ENCODE data around the gene KLHL26. TPM values are rescaled to one million over a fixed set of nuclear protein-coding genes. Genes with fewer than 3 reads are reported as not detected.

KLHL26 gene
- total RNA-seq, 1 experiment from 2014 or later = 17.1 TPM

GRCh38 chr19:18662972-18663732, 26.3 kb downstream of the KLHL26 start:
- Histone ChIP-seq H3K4me3 (replicated peaks in 1 of 2; ENCODE audit: low read depth in 1 of 2, low read length in 2 of 2) (no peak overlapping the region), H3K79me2 (ENCODE audit: insufficient read depth, low read length) (peaks cover 4% of the 10 kb centered on the region; the same call in 1 of the 2 replicates), H2AFZ (ENCODE audit: low read depth, low read length, poor library complexity, severe bottlenecking) (no peak overlapping the region), H3K27ac (ENCODE audit: low read depth, low read length) (no peak overlapping the region), H3K9me2 (ENCODE audit: insufficient read depth) (no peaks in the 10 kb centered on the region), H3K9ac (ENCODE audit: low read length) (no peak overlapping the region), H3K4me2 (ENCODE audit: low read length) (peak overlapping the region; percentile 34), H3K27me3 (ENCODE audit: insufficient read depth, low read length) (no peaks in the 10 kb centered on the region), H3K36me3 (ENCODE audit: control insufficient read depth in 1 of 2, insufficient read depth in 2 of 2, low read length in 2 of 2) (no peaks in the 10 kb centered on the region), H4K20me1 (ENCODE audit: insufficient read depth) (no peaks in the 10 kb centered on the region), H3K4me1 (ENCODE audit: control insufficient read depth in 1 of 2, insufficient read depth in 2 of 2, low read length in 2 of 2) (peaks cover 16 to 29% of the 10 kb centered on the region in 2 experiments), H3K9me3 (ENCODE audit: control insufficient read depth in 1 of 2, insufficient read depth in 1 of 2, low read depth in 1 of 2, low read length in 2 of 2) (no peaks in the 10 kb centered on the region)
- no TSS peak for BruUV-seq (replicated peaks)
- TF ChIP-seq JUND (IDR thresholded peaks at IDR 0.05) (no peak), MAX (IDR thresholded peaks at IDR 0.05) (no peak), FOSL1 (IDR thresholded peaks at IDR 0.05; ENCODE audit: low read depth) (no peak), EZH2 (IDR thresholded peaks at IDR 0.05) (no peak), YY1 (IDR thresholded peaks at IDR 0.05; ENCODE audit: extremely low read depth, insufficient replicate concordance, low read depth, low read length) (no peak), CBX3 (IDR thresholded peaks at IDR 0.05; ENCODE audit: low read depth) (no peak), TCF7L2 (IDR thresholded peaks at IDR 0.05; ENCODE audit: borderline replicate concordance, extremely low read depth, insufficient read depth, insufficient read length) (no peak)
- CTCF ChIA-PET = no interaction called here
- intact Hi-C loops (cut with micrococcal nuclease) = no loop called here
- POLR2A ChIA-PET = no interaction called here
- no peak for DNase-seq (ENCODE audit: low read depth, low spot score)
- no peak for ATAC-seq
- RAD21 ChIA-PET (ENCODE audit: low non-redundant PET in 1 of 2, low total read pairs in 2 of 2, uncharacterized antibody in 2 of 2, unreplicated experiment in 2 of 2) = no interaction called here

- ATAC-seq (no peak), DNase-seq (ENCODE audit: low read depth, low spot score) (no peak)
- ChIA-PET CTCF (no interaction called here), POLR2A (no interaction called here), RAD21 (ENCODE audit: low non-redundant PET in 1 of 2, low total read pairs in 2 of 2, uncharacterized antibody in 2 of 2, unreplicated experiment in 2 of 2) (no interaction called here)
- Histone ChIP-seq H3K27ac (ENCODE audit: low read depth, low read length) (no peak overlapping the region), H3K79me2 (ENCODE audit: insufficient read depth, low read length) (peaks cover 4% of the 10 kb centered on the region; the same call in 1 of the 2 replicates), H3K9me3 (ENCODE audit: control insufficient read depth in 1 of 2, insufficient read depth in 1 of 2, low read depth in 1 of 2, low read length in 2 of 2) (no peaks in the 10 kb centered on the region), H3K4me1 (ENCODE audit: control insufficient read depth in 1 of 2, insufficient read depth in 2 of 2, low read length in 2 of 2) (peaks cover 16 to 26% of the 10 kb centered on the region in 2 experiments), H3K4me2 (ENCODE audit: low read length) (no peak overlapping the region), H3K36me3 (ENCODE audit: control insufficient read depth in 1 of 2, insufficient read depth in 2 of 2, low read length in 2 of 2) (no peaks in the 10 kb centered on the region), H3K9ac (ENCODE audit: low read length) (no peak overlapping the region), H3K9me2 (ENCODE audit: insufficient read depth) (no peaks in the 10 kb centered on the region), H2AFZ (ENCODE audit: low read depth, low read length, poor library complexity, severe bottlenecking) (no peak overlapping the region), H3K27me3 (ENCODE audit: insufficient read depth, low read length) (no peaks in the 10 kb centered on the region), H4K20me1 (ENCODE audit: insufficient read depth) (no peaks in the 10 kb centered on the region), H3K4me3 (replicated peaks in 1 of 2; ENCODE audit: low read depth in 1 of 2, low read length in 2 of 2) (no peak overlapping the region)
- intact Hi-C loops (cut with micrococcal nuclease) = no loop called here
- BruUV-seq (replicated peaks) = no TSS peak
- TF ChIP-seq ZBTB33 (IDR thresholded peaks at IDR 0.05; ENCODE audit: extremely low read depth, insufficient replicate concordance, low read length) = no peak
- TF ChIP-seq EGR1 (IDR thresholded peaks at IDR 0.05; ENCODE audit: low read depth) = no peak
- TF ChIP-seq CEBPB (IDR thresholded peaks at IDR 0.05; ENCODE audit: low read depth) = no peak
- no peak for TF ChIP-seq SP1 (IDR thresholded peaks at IDR 0.05; ENCODE audit: low read depth)
- TF ChIP-seq EZH2phosphoT487 (IDR thresholded peaks at IDR 0.05; ENCODE audit: borderline replicate concordance) = no peak
- no peak for TF ChIP-seq POLR2AphosphoS5 (IDR thresholded peaks at IDR 0.05; ENCODE audit: low read depth, low read length)
- TF ChIP-seq ZFX (IDR thresholded peaks at IDR 0.05) = no peak
- no peak for TF ChIP-seq JUND (IDR thresholded peaks at IDR 0.05)
- no peak for TF ChIP-seq SIN3A (IDR thresholded peaks at IDR 0.05; ENCODE audit: low read depth)
- no peak for TF ChIP-seq FOSL1 (IDR thresholded peaks at IDR 0.05; ENCODE audit: low read depth)
These were observed 27.2 kb downstream of the KLHL26 start for GRCh38 chr19:18663940-18664530.

All from HCT116 (cell line).